ENCODE data around the gene GRIN3A.

DNA sequence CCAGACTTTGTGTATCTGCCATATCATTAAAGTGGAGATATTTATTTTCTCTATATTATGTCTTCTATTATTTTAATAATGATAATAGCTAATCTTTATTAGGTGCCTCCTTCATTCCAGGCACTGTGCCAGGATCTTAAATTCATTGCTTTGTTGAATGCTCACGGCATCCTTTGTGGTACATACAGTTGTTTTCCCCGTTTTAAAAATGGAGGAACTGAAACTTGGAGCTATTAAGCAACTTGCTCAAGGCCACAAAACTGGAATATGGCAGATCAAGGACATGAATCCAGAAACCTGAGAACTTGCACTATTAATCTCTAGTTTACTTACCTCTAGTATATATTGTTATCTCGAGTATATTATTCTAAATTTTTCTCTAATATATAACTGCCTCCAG is 102.2 kb downstream of the GRIN3A start:
- TF ChIP-seq, protein P1, sequence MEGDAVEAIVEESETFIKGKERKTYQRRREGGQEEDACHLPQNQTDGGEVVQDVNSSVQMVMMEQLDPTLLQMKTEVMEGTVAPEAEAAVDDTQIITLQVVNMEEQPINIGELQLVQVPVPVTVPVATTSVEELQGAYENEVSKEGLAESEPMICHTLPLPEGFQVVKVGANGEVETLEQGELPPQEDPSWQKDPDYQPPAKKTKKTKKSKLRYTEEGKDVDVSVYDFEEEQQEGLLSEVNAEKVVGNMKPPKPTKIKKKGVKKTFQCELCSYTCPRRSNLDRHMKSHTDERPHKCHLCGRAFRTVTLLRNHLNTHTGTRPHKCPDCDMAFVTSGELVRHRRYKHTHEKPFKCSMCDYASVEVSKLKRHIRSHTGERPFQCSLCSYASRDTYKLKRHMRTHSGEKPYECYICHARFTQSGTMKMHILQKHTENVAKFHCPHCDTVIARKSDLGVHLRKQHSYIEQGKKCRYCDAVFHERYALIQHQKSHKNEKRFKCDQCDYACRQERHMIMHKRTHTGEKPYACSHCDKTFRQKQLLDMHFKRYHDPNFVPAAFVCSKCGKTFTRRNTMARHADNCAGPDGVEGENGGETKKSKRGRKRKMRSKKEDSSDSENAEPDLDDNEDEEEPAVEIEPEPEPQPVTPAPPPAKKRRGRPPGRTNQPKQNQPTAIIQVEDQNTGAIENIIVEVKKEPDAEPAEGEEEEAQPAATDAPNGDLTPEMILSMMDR (IDR thresholded peaks at IDR 0.05): no peak
- no peak for TF ChIP-seq POLR2A (IDR thresholded peaks at IDR 0.05)
- no peak for TF ChIP-seq POLR2AphosphoS5 (IDR thresholded peaks at IDR 0.05)

Data from transverse colon (tissue), 4 donors.